ENCODE data around the gene FARP1. TPM values are rescaled to one million over a fixed set of nuclear protein-coding genes. Genes with fewer than 3 reads are reported as not detected.
"Not testable (repeated sequence)": the region's sequence is repeated elsewhere in the genome, so short reads cannot be mapped to it uniquely, and the experiment has no call there.

Gene FARP1
- total RNA-seq, 4 donors from 2014 or later = 1.5 to 10.3 (median 6.4) TPM

- no peak overlapping the region for H3K4me3 ChIP-seq
- DNase-seq = no peak
- no peaks in the 10 kb centered on the region for H3K36me3 ChIP-seq
- TF ChIP-seq POLR2A (IDR thresholded peaks at IDR 0.05) (no peak), CTCF (IDR thresholded peaks at IDR 0.05) (no peak)
- H3K9me3 ChIP-seq = no peaks in the 10 kb centered on the region
- intact Hi-C loops (cut with DNase I) = no loop called here
- no peak overlapping the region for H3K27ac ChIP-seq
- H3K4me1 ChIP-seq = peaks cover 3 to 16% (median 5%) of the 10 kb centered on the region in 3 donors
- 80 to 90% methylated on average over 5 of the region's 5 CpGs for WGBS, 2 donors
- peaks cover 0 to 29% (median 0%) of the 10 kb centered on the region in 4 donors for H3K27me3 ChIP-seq
Observed at GRCh38 chr13:98411013-98411412, 268.1 kb downstream of the FARP1 start.

DNA sequence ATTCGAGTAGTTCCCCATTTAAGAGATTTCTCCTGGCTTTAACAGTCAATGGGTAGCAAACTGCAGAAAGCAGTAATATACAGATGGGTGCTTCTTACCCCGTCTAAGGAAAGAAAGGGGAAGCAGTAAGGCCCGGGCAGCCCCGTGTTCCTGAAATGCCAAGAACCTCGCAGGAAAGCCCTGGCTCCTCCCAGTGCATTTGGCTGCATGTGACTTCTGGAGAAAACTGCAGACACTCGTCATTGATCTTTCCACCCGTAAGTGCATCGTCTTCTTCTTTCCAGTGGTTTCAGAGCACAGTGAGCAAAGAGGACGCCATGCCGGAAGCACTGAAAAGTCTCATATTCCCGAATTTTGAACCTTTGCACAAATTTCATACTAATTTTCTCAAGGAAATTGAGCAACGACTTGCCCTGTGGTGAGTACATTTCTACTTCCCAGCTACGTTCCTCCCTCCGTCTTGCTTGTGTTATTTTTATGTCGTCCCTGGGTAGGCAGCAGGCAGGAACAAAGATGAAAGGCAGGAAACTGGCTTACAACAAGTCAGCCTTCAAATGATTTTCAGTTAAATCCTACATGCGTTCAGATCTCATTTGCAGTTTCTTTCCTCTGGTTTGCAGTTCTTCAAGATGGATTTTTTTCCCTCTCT is 268.8 kb downstream of the FARP1 start:
- intact Hi-C loops (cut with DNase I) = no loop called here
- Histone ChIP-seq H3K9me3 (no peaks in the 10 kb centered on the region), H3K36me3 (no peaks in the 10 kb centered on the region), H3K27ac (peak overlapping the region in 1 of 4 donors; percentile 53), H3K4me3 (peak overlapping the region in 1 of 4 donors; percentile 5), H3K27me3 (peaks cover 0 to 29% (median 0%) of the 10 kb centered on the region in 4 donors), H3K4me1 (peaks cover 5 to 21% (median 5%) of the 10 kb centered on the region in 3 donors)
- TF ChIP-seq CTCF (IDR thresholded peaks at IDR 0.05) (no peak), POLR2A (IDR thresholded peaks at IDR 0.05) (no peak)
- WGBS, 2 donors = 70 to 73% methylated on average over 16 of the region's 16 CpGs
- DNase-seq = no peak

DNA sequence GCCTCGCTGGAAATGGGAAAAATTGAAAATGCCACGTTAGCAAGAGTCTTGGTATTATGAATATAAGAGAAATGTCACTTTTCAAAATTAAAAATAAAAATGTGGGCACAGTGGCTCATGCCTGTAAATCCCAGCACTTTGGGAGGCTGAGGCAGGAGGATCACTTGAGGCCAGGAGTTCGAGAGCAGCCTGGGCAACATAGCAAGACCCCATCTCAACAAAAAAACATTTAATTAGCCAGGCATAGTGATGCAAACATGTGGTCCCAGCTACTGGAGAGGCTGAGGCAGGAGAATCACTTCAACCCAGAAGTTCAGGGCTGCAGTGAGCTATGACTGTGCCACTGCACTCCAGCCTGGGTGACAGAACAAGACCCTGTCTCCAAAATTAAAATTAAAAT is 270.4 kb downstream of the FARP1 start:
- H3K27ac ChIP-seq; intact Hi-C loops (cut with DNase I); DNase-seq; H3K36me3 ChIP-seq; H3K4me3 ChIP-seq; H3K9me3 ChIP-seq: not testable (repeated sequence)
- WGBS, 2 donors = 86 to 93% methylated on average over 3 of the region's 3 CpGs
- Histone ChIP-seq H3K27me3 (peaks cover 0 to 37% (median 0%) of the 10 kb centered on the region in 4 donors), H3K4me1 (peaks cover 5 to 28% (median 7%) of the 10 kb centered on the region in 3 donors)

GRCh38 chr13:98413796-98414195 is 270.9 kb downstream of the FARP1 start:
- H3K27me3 ChIP-seq = peaks cover 0 to 43% (median 0%) of the 10 kb centered on the region in 4 donors
- WGBS, 2 donors = 92 to 95% methylated on average over 7 of the region's 7 CpGs
- H3K9me3 ChIP-seq = peaks cover 0 to 5% (median 0%) of the 10 kb centered on the region in 3 donors
- H3K27ac ChIP-seq = no peak overlapping the region
- intact Hi-C loops (cut with DNase I) = no loop called here
- H3K4me1 ChIP-seq = peaks cover 5 to 28% (median 7%) of the 10 kb centered on the region in 3 donors
- no peak for TF ChIP-seq POLR2A (IDR thresholded peaks at IDR 0.05)
- no peak for TF ChIP-seq CTCF (IDR thresholded peaks at IDR 0.05)
- DNase-seq = no peak
- H3K36me3 ChIP-seq = no peaks in the 10 kb centered on the region
- no peak overlapping the region for H3K4me3 ChIP-seq

GRCh38 chr13:98415326-98416070 is 272.6 kb downstream of the FARP1 start:
- no peak for DNase-seq
- 85 to 91% methylated on average over 18 of the region's 18 CpGs for WGBS, 2 donors
- peaks cover 5 to 28% (median 7%) of the 10 kb centered on the region in 3 donors for H3K4me1 ChIP-seq
- intact Hi-C loops (cut with DNase I) = no loop called here
- peaks cover 0 to 60% (median 0%) of the 10 kb centered on the region in 4 donors for H3K27me3 ChIP-seq
- no peak overlapping the region for H3K4me3 ChIP-seq
- peaks cover 0 to 5% (median 0%) of the 10 kb centered on the region in 3 donors for H3K9me3 ChIP-seq
- TF ChIP-seq POLR2A (IDR thresholded peaks at IDR 0.05) = no peak
- TF ChIP-seq CTCF (IDR thresholded peaks at IDR 0.05) = no peak
- H3K27ac ChIP-seq = no peak overlapping the region
- no peaks in the 10 kb centered on the region for H3K36me3 ChIP-seq
